PC-3 (cell line): Measurements from ENCODE around the gene SRGAP1.

Experiments
- EZH2 ChIP-seq: fragments of 300-600 bp; sonication (generic); IDR thresholded peaks from one replicate; pipeline ENCODE4 v1.6.1; 2017; ENCODE audit warnings: antibody characterized with exemption, mild to moderate bottlenecking, low read length; ENCODE audit not compliant: unreplicated experiment
- EZH2phosphoT487 ChIP-seq: fragments of 300-600 bp; sonication (generic); IDR thresholded peaks from 2 replicates; pipeline ENCODE4 v1.6.1; 2018; ENCODE audit warnings: mild to moderate bottlenecking, antibody characterized with exemption, low read length, borderline replicate concordance
- TF ChIP-seq, protein P1 (sequence below): fragments of 300-600 bp; sonication (generic); conservative IDR thresholded peaks from 2 replicates; pipeline ENCODE4 v1.5.1; 2017; ENCODE audit warnings: antibody characterized with exemption, low read depth, mild to moderate bottlenecking, low read length

DNA sequence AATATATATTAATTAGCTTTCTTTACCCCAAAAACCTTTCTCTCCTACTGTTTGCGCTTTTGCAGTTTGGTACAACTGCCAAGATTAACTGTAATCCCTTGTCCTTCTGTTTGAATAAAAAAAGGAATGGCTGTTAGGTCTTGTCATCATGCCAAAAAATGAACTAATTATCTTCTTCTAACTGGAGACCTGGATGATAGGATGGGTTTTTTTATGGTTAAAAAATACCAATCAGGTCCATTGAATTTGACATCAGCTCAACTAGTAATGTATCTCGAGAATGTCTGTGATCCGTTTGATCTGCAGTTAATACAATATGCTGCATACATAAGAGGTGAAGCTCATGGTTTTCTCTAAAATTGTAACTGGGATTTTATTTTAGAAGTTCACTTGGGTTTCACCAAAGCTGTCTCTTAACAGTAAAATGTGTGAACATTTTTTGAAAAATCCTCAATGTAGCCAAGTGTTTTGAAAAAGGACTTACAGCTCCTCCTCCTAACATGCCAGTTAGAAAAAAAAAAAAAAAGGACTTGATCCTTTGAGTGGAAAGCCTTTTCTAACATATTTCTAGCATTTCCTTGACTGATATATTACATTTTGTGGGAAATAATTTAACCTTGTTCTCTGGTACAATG lies 96.8 kb downstream of the SRGAP1 start:
- TF ChIP-seq EZH2 (no peak), EZH2phosphoT487 (no peak)
- TF ChIP-seq, protein P1, sequence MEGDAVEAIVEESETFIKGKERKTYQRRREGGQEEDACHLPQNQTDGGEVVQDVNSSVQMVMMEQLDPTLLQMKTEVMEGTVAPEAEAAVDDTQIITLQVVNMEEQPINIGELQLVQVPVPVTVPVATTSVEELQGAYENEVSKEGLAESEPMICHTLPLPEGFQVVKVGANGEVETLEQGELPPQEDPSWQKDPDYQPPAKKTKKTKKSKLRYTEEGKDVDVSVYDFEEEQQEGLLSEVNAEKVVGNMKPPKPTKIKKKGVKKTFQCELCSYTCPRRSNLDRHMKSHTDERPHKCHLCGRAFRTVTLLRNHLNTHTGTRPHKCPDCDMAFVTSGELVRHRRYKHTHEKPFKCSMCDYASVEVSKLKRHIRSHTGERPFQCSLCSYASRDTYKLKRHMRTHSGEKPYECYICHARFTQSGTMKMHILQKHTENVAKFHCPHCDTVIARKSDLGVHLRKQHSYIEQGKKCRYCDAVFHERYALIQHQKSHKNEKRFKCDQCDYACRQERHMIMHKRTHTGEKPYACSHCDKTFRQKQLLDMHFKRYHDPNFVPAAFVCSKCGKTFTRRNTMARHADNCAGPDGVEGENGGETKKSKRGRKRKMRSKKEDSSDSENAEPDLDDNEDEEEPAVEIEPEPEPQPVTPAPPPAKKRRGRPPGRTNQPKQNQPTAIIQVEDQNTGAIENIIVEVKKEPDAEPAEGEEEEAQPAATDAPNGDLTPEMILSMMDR: no peak
